LHCN-M2 (cell line): ENCODE measurements around the gene RAB30. TPM values are rescaled to one million over a fixed set of nuclear protein-coding genes. Genes with fewer than 3 reads are reported as not detected.
A peak's percentile ranks its signal among the peaks of the same experiment; 100 is the strongest.

Experiments used
- DNase-seq: peaks from one replicate; pipeline ENCODE4 v3.0.0-alpha.2; 2012; ENCODE audit warnings: low read depth
- total RNA-seq: library from RNA; depleted of rRNA; stranded (reverse); fragments of >200 nt; gene quantifications from 2 replicates; pipeline ENCODE4 v1.2.3, GENCODE V29; 2014

The RAB30 gene
- total RNA-seq, 1 experiment from 2014 or later, result 10.4 TPM

DNA sequence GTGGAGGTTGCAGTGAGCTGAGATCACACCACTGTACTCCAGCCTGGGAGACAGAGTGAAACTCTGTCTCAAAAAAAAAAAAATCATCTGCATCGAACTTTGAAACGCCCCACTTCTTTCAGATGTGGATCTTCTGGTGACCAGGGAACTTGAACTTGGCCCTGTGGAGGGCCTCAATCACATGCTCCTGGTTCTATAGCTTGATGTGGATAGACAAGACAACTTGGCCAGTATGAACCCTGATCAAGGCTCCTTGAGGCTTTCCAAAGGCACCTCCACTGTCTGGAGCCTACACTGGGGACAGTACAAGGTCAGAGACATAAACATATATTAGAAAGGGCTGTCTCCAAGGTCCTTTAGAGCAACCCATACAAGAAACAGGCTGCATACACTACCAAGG lies 30.6 kb downstream of the RAB30 start:
- no peak for DNase-seq

DNA sequence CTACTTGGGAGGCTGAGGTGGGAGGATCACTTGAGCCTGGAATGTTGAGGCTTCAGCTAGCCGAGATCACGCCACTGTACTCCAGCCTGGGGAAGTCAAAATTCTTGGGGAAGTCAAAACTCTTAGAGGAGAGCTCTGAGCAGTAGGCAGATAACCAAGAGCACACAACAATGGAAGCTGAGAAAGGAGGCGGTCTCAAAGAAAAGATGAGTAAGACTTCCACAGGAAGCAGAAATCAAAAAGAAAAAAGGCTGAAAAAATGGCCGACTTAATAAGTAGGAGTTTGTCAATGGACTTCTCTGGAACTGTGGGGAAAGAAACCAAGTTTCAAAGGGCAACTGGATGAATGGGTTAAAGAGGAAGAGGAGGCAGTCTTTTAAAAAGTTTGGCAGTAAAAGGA lies 32.1 kb downstream of the RAB30 start:
- DNase-seq, result no peak

DNA sequence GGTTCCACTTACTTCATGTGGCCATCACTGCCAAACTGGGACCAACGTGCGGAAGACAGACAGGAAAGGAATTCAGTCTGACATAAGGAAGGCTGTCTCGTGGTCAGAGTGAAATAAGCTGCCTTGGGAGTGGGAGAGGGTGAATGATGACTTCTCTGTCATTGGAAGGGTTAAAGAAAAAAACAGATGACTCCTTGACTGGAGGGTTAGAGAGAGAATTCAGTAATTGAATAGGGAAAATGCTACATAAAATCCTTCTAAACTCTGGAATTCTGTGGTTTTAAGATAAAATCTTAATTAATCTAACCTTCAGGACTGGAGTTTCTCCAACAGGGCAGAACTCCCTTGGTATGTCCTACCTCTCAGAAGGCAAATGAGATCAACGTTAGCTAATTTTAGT lies 33.8 kb downstream of the RAB30 start:
- no peak for DNase-seq

DNA sequence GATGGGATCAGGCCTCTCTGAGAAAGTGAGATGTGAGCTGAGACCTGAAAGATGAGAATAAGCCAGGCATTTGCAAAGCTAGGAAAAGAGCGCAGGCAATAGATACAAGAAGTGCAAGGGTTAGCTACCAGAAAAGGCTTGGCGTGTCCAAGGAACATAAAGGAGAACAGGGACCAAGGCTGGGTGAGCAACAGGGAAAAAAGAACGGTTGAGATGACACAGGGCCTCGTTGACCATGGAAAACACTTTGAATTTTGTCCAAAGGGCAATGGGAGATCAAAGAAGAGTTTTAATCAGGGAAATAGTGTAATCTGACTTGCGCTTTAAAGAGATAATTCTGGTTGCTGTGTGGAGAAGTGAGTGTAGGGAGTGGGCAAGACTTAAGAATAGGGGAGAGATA lies 35.0 kb downstream of the RAB30 start:
- no peak for DNase-seq

DNA sequence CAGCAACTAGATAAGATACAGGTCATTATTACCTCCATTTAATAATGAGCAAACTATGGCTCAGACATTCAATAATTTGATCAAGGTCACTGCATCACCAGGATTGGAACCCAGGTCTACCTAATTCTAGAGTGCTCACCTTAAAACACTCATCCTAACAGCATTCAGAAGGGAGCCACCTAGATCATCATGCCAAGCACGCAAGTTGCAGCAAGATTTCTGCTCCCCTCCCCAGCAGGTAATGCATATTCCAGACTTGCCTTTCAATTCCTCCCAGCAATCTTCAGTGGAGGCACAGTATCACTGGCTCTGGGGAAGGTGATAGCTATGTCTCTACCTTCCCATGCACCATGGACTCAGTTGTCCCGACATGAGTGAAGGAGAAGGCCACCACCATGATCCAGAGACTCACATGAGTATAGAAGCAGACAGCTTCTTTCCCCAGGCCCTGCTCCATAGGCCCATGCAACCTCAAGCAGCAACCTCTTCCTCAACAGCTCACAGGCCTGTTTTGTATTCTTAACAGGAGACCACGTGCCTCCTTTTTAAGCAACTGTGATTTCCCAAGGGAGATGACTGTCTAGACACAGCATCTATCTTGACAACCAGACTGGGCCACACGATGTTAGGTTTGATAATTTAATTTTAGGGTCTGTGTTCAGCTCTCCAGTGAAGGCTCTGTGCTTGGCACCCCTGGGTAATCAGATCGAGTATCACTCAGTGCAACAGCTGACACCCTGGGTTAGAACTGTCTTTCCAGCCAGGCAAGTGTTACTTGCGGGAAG lies 36.4 kb downstream of the RAB30 start:
- peak; percentile 71 for DNase-seq

DNA sequence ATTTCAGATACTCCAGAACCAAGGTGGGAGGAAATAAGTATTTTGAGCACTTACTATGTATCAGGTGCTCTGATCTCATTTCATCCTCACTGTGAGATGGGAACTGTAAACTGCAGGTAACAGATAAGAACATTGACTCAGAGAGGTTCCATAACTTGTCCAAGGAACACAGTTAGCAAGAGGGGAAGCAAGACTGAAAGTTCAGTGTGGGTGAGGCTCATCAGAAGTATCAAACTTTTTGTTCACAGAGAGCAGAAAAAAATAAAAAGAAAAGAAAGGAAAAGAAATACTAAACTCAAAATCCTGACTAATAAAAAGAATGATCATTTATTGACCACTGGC lies 37.1 kb downstream of the RAB30 start:
- DNase-seq, result no peak

DNA sequence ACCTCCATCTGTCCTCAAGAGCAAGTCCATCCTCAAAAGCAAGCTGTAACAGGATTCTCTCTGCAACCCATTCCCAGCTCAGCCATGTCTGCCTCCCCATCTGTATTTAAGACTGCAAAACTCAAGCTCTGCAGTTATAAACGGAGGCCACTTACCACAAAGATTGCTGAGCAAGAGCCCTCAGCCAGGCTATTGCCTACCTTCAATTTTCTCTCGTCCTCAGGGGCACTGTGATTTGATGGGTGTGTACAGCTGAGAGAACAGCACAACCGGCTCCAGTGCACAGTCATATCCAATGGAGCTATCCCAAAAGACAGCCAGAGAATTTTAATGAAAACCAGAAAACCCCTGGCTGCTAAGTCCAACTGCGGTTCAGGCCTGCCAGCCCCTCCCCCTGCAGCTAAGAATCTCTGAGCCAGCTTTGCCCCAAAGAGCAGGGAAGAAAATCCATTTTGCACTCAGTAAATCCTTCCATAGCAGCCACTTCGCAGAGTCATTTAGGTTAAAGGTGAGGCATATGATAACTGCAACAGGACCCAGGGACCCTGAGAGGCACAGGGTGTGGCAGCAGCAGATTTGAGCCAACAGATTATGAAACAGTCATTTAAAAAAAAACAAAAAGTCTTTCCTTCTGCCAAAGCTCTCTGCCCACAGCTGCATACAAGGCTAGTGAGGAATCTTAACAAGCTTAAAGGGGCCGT lies 37.6 kb downstream of the RAB30 start:
- DNase-seq, result peak; percentile 86

DNA sequence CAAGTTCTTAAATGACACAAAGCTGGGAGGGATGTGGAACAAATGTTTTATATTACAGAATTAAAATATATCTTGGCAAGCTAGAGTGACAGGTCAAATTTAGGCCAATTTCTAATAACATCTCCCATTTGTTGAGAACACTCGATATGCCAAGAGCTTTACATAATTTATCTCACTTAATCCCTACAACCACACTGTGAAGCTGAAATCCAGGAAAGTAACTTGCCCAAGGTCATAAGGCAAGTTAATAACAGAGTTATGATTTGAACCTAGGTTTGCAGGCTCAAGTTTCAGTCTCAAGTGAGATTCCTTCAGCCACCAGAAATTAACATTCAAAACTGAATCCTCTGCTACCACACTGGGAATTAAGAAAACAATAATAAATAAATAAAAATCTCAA lies 38.3 kb downstream of the RAB30 start:
- DNase-seq, result no peak

DNA sequence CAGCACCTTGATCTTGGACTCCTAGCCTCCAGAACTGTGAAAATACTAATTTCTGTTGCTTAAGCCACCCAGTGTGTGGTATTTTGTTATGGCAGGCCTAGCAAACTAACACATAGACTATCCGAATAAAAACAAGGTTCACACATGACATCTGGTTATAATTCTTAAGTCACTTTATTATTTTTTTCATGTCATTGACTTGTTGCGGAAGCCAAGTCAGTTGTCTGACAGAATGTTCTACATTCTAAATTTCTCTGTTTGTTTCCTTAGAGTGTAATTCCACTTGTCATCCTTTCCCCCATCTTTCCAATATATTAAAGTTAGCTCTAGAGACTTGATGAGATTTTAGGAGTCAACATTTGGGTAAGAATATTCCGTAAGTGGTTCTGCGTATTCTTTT lies 40.6 kb downstream of the RAB30 start:
- no peak for DNase-seq

DNA sequence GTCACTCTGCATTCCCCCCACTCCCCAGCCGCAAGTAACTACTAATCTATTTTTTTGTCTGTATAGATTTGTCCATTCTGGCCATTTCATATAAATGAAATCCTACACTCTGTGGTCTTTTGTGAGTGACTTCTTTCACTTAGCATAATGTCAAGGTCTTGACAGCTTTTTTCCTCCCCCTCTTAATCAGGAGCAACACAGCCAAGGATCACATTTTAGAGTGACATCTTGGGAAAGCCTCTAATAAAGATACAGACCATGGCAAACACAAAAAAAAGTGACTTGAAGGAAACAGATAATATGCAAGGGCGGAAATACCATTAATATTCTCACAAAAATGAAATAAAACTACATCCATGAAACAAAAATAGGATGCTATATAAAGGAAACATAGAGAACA lies 43.9 kb downstream of the RAB30 start:
- no peak for DNase-seq

DNA sequence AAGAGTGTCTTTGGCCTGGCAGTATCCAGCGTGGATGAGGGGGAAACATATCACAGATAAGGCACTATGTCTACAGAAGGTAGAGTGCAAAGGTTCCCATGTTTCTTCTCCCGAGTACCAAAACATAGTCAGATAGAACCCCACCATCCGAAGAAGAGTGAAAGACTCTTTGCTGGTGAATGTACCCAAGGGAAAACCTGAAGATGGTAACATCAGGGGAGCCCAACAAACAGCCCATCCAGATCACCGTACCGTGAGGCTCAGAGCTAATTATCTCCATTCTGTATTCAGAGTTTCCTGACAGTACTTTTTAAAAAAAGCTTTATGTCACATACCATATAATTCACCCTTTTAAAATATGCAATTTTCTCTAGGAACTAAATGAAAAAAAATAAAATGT lies 44.4 kb downstream of the RAB30 start:
- DNase-seq, result no peak

DNA sequence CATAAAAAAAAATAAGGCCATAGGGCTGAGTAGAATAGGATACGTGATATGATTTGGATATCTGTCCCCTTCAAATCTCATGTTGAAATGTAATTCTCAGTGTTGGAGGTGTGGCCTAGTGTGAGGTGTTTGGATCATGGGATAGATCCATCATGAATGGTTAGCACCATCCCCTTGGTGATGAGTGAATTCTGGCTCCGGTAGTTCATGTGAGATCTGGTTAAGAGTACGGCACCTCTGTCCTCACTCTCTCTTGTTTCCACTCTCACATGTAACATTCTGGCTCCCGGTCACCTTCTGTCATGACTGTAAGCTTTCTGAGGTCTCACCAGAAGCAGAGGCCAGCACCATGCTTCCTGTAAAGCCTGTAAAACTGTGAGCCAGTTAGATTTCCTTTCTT lies 45.5 kb downstream of the RAB30 start:
- DNase-seq, result no peak

DNA sequence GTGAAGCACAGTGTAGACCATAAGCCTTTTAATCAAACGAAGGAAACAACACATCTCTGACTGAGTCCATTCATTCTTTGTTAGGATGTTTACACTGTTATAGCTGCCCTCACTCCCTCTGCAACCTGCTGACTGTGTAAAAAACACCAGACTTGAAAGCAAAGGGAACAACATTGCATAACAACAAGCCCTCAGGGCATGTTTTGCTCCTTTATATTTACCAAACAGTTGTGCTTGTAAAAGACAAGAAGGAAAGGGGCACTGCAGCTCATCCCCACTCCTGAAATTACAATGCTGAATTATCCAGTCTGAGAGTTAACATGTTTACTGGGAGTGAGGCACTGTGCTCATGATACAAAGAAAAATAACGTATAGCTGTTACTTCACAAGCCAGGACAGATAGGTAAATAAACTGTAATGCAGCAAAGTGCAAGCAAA lies 46.4 kb downstream of the RAB30 start:
- DNase-seq, result no peak

DNA sequence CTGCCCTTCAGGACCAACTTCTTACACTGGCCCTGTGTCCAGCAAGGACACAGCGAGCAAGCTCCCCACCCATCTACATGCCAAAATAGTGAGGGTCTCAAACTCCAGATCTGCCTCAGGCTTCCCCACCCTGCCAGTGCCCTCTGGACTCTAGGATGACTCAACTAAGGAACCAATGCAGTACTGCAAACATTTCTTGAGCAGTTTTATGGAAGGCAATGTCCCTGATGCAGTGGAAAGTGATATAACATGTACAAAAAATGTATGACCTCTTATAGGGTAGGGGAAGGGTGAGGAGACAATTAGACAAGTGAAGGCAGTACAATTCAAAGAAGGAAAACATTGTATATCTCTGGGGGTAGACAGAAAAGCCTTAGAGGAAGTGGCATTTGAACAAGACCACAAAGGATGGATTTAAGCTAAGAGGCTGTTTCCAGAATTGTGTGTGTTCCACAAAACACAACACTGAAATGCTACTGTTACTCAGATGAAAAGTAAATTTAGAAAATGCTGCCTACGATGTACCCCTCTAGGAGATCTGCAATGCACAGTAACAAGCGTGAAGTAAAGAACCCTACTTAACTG lies 47.3 kb downstream of the RAB30 start:
- DNase-seq, result no peak

DNA sequence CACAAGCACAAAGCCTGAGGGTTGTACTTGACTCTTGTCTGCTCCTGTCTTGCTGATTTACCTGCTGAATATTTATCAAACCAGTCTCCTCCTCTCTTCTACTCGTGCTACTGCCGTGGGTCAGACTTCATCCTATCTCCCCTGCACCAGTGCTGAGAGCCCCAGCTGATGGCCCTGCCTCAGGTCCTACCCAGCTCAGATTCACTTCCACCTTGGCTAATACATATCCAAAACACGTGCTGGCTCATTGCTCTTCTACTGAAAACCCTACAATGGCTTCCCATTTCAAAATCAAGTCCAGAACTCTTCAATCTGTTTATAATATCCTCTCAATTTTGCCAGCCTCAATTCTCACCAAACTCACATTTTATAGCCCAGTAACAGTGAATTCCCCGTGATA lies 48.3 kb downstream of the RAB30 start:
- DNase-seq, result no peak

DNA sequence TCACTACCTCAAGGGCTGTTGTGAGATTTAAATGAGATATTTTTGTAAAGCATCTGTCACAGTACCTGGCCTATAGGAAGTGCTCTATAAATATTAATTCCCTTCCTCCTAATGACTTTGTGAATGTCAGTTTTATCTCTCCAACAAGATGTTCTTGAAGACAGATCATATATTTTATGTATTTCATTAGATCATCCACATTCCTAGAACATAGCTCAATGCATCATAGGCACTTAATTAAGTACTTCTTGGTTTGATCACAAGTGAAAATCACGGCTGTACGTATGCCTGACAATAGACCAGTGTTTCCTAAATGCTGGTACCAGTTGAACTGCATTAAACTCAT lies 49.9 kb downstream of the RAB30 start:
- DNase-seq, result no peak

DNA sequence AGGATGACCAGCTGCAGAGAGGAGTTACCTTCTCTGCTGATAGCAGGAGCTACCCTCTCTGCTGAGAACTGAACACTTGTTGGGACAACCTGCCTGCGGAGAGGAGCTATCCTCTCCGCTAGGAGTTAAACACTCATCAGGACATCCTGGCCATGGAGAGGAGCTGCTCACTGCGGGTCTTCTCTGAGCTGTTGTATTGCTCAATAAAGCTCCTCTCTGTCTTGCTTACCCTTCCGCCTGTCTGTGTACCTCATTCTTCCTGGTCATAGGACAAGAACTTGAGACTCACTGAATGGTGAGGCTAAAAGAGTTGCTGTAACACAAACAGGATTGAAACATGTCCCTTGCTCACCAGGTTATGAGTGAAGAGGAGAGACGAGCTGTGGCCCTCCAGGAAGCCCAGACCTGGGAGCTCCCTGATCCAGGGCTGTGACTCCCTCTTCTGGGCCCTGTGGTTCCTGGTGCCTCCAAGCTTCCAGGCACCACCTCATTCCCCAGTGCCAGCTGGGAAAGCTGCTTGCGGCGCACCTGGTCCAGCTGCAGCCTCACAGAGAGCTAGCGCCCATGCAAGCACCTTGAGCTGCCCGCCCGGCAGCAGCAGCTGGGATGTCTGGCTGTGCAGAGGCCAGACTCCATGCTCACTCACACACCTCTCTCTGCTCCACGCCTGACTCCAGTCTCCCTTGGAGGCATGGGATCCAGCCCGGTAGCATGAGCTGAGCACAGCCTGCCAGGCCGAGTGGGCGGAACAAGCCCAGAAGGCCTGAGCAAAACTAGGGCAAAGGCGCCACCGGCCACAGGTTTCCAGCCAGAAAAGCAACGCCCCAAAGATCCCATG lies 50.5 kb downstream of the RAB30 start:
- no peak for DNase-seq

DNA sequence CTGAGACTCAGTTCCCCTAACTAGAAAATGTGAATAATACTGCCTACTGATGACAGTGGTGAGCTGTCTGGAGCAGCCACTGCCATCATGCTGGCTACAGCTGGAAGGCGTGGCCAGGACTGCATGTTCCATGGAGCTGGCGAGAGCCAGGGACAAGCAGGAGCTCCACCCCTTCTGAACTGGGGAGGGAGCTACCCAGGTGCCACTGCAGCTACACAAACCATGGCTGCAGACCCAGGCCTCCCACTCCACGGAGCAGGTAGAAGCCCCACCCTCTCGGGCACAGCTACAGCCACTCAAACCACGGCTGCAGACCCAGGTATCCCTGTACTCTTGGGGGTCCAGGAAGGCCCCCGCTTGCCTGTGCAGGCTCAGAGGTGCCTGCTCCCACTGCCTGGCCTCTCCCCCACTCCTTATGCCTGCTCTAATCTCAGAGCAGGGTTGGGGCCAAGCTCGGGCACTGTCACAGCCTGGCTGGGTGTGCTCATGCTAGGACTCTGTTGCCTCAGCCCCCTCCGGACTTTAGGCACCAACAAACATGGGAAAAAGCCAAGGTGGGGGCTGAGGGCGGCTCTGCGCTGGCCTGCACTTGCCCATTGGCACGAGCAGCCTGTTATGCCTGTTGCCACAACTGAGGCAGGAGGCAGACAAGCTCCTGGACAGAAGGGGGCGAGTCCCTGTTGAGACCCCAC lies 51.7 kb downstream of the RAB30 start:
- no peak for DNase-seq

DNA sequence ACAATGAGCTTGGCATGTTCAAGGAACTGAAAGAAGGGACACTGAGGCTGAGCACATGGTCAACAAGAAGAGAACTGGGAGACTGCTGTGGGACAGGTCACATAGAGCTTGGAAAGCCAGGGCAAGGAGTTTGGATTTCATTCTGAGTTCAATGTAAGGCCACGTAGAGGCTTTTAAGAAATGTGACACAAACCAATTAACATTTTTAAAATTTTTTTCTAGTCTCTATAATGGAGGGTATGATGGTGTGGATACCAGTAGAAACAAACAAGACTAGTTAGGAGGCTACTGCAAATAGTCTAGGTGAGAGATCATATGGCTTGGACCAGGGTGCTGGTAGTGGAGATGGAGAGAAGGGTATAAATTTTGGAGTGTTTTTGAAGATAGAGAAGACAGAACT lies 56.7 kb downstream of the RAB30 start:
- DNase-seq, result no peak

DNA sequence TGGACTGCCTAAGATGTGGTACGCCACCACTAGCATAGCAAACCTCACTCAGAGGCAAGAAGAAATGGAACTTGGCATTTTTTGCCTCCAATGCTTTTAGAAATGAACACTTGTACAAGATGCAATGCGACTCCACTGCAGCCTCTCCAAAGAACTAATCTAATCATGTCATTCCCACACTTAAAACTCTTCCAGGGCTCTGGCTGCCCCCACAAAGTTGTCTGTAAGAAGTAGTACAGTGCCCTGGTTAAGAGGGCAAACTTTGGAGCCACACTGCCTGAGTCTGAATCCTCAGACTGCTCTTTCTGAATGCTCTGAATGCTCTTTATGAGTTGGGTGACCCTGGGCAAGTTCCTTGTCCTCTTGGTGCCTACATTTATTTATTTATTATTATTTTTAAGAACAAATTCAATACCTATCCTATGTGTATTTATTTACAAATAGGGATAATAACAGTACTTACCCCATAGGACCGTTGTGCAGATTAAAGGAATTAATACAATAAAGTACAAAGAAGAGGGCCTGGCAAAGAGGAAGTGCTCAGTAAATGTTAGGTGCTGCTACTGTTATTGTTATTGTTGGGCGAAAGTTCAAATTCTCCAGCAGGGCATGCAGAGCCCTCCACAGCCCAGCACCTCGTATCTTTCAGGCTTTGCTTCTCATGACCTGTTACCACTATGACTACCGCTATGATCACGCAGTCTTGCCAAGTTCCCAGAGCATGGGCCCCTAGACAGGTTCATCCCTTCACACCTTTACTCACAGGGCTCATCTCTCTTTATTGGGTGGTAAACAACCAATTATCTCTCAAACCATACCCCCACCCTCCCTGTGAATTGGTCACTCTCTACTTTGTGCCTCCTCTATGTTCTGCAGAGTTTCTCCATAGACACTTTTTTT lies 59.3 kb downstream of the RAB30 start:
- no peak for DNase-seq
